ENCODE results near the gene KIF21B. TPM values are rescaled to one million over a fixed set of nuclear protein-coding genes. Genes with fewer than 3 reads are reported as not detected.
"Not testable (repeated sequence)": the region's sequence is repeated elsewhere in the genome, so short reads cannot be mapped to it uniquely, and the experiment has no call there.

KIF21B gene
- total RNA-seq, 5 donors from 2014 or later (not counting 1 experiment from before 2014, with no cell fraction given): 70.8 to 110 (median 101) TPM

DNA sequence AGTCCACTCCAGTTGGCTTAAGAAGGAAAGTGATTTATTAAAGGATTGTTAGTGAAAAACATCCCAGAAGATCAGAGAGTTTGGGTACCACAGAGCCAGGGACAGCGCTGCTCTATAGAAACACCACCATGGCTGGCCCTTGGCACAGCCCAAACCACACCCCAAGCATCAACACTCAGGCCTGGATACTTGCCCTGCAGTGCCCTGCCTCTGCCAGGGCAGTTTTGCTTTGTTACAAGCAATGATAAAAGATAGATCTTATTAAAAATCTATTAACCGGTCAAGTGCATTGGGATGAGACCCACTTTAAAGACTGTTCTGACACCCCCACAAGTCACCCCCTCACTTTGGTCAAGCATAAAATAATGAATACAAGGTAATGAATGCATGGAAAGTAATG is 56.6 kb downstream of the KIF21B start:
- H3K4me3 ChIP-seq (ENCODE audit: control insufficient read depth in 1 of 2, extremely low read depth in 1 of 2, low read length in 1 of 2): no peak overlapping the region
- H3K4me1 ChIP-seq (ENCODE audit: control insufficient read depth in 1 of 2, extremely low read depth in 1 of 2, insufficient read depth in 2 of 2, low read length in 2 of 2): no peaks in the 10 kb centered on the region
- Mint-ChIP-seq H3K4me1 (peaks cover 0 to 12% (median 2%) of the 10 kb centered on the region in 3 donors), H3K4me3 (no peak overlapping the region), H3K36me3 (peaks cover 22% of the 10 kb centered on the region), H3K27ac (no peak overlapping the region), H3K27me3 (no peaks in the 10 kb centered on the region), H3K9me3 (no peaks in the 10 kb centered on the region)
- WGBS (ENCODE audit: insufficient coverage): no CpG with 5 or more reads among the region's 2 CpGs
- H3K36me3 ChIP-seq (ENCODE audit: control insufficient read depth in 2 of 2, extremely low read depth in 1 of 2, insufficient read depth in 1 of 2, low read length in 1 of 2): peaks cover 5 to 20% of the 10 kb centered on the region in 2 donors
- H3K9me3 ChIP-seq: no peaks in the 10 kb centered on the region
- H3K27ac ChIP-seq (ENCODE audit: low read length): no peak overlapping the region
- H3K27me3 ChIP-seq (replicated peaks in 1 of 2; ENCODE audit: control insufficient read depth in 2 of 2, extremely low read depth in 1 of 2, insufficient read depth in 2 of 2, low read length in 1 of 2): no peaks in the 10 kb centered on the region
- ChIA-PET POLR2A (no interaction called here), CTCF (no interaction called here)
- no peak for DNase-seq
- ATAC-seq (replicated peaks in 1 of 4): no peak

- Mint-ChIP-seq H3K4me1 (peaks cover 0 to 8% (median 2%) of the 10 kb centered on the region in 3 donors), H3K27me3 (no peaks in the 10 kb centered on the region), H3K27ac (peak overlapping the region; percentile 32 to 66), H3K36me3 (peaks cover 13% of the 10 kb centered on the region), H3K4me3 (no peak overlapping the region), H3K9me3 (no peaks in the 10 kb centered on the region)
- no peak overlapping the region for H3K4me3 ChIP-seq (ENCODE audit: control insufficient read depth in 1 of 2, extremely low read depth in 1 of 2, low read length in 1 of 2)
- POLR2A ChIA-PET: no interaction called here
- CTCF ChIA-PET: no interaction called here
- no peaks in the 10 kb centered on the region for H3K4me1 ChIP-seq (ENCODE audit: control insufficient read depth in 1 of 2, extremely low read depth in 1 of 2, insufficient read depth in 2 of 2, low read length in 2 of 2)
- DNase-seq (no peak), ATAC-seq (replicated peaks in 1 of 4) (peak in 2 of 4 experiments; percentile 11 to 13)
- H3K27ac ChIP-seq (ENCODE audit: low read length): no peak overlapping the region
- H3K9me3 ChIP-seq: no peaks in the 10 kb centered on the region
- H3K36me3 ChIP-seq (ENCODE audit: control insufficient read depth in 2 of 2, extremely low read depth in 1 of 2, insufficient read depth in 1 of 2, low read length in 1 of 2): peaks cover 0 to 5% of the 10 kb centered on the region in 2 donors
- WGBS (ENCODE audit: insufficient coverage): 100% methylated on average over 2 of the region's 6 CpGs
- H3K27me3 ChIP-seq (replicated peaks in 1 of 2; ENCODE audit: control insufficient read depth in 2 of 2, extremely low read depth in 1 of 2, insufficient read depth in 2 of 2, low read length in 1 of 2): no peaks in the 10 kb centered on the region
Measured at GRCh38 chr1:200965111-200965805, 58.3 kb downstream of the KIF21B start.

DNA sequence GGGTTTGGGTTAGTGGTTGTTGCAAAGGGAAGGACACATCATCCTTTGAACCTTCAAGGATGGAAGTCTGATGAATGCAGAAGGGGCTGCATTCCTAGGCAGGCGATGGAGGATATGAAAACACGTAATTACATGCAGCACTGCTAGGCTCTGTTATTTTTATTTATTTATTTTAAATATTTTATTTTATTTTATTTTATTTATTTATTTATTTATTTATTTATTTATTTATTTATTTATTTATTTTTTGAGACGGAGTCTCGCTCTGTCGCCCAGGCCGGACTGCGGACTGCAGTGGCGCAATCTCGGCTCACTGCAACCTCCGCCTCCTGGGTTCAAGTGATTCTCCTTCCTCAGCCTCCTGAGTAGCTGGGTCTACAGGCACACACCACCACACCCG is 59.6 kb downstream of the KIF21B start:
- peak overlapping the region in 1 of 2 donors; percentile 12 for H3K27ac Mint-ChIP-seq
- CTCF ChIA-PET: interaction anchor here in 1 of 2 donors (0.6 kb wide), 1 partner anchor 60 kb away, joined by 3 read pairs; no protein-coding TSS in a partner anchor

GRCh38 chr1:200963076-200963475 is 60.4 kb downstream of the KIF21B start:
- peaks cover 6% of the 10 kb centered on the region for H3K36me3 Mint-ChIP-seq
- no peaks in the 10 kb centered on the region for H3K9me3 Mint-ChIP-seq
- no peaks in the 10 kb centered on the region for H3K4me1 ChIP-seq (ENCODE audit: control insufficient read depth in 1 of 2, extremely low read depth in 1 of 2, insufficient read depth in 2 of 2, low read length in 2 of 2)
- no peak overlapping the region for H3K4me3 ChIP-seq (ENCODE audit: control insufficient read depth in 1 of 2, extremely low read depth in 1 of 2, low read length in 1 of 2)
- POLR2A ChIA-PET: no interaction called here
- H3K27ac ChIP-seq (ENCODE audit: low read length): no peak overlapping the region
- H3K9me3 ChIP-seq: no peaks in the 10 kb centered on the region
- ATAC-seq (replicated peaks in 1 of 4): no peak
- no peaks in the 10 kb centered on the region for H3K27me3 ChIP-seq (replicated peaks in 1 of 2; ENCODE audit: control insufficient read depth in 2 of 2, extremely low read depth in 1 of 2, insufficient read depth in 2 of 2, low read length in 1 of 2)
- 90% methylated on average over 2 of the region's 2 CpGs for WGBS (ENCODE audit: insufficient coverage)
- H3K27ac Mint-ChIP-seq: no peak overlapping the region
- H3K27me3 Mint-ChIP-seq: peaks cover 0 to under 1% of the 10 kb centered on the region in 2 donors
- peaks cover 0 to 4% (median 0%) of the 10 kb centered on the region in 3 donors for H3K4me1 Mint-ChIP-seq
- CTCF ChIA-PET: interaction anchor here (0.6 kb wide), 2 partner anchors 24 to 918 kb away, joined by 3 to 6 read pairs; no protein-coding TSS in a partner anchor
- H3K4me3 Mint-ChIP-seq: no peak overlapping the region
- H3K36me3 ChIP-seq (ENCODE audit: control insufficient read depth in 2 of 2, extremely low read depth in 1 of 2, insufficient read depth in 1 of 2, low read length in 1 of 2): no peaks in the 10 kb centered on the region
- no peak for DNase-seq

More for the DNA sequence above, 59.6 kb downstream of the KIF21B start:
- not testable (repeated sequence) for H3K9me3 Mint-ChIP-seq; H3K27me3 ChIP-seq (replicated peaks in 1 of 2; ENCODE audit: control insufficient read depth in 2 of 2, extremely low read depth in 1 of 2, insufficient read depth in 2 of 2, low read length in 1 of 2); ATAC-seq (replicated peaks in 1 of 4); DNase-seq; H3K36me3 Mint-ChIP-seq; H3K4me3 ChIP-seq (ENCODE audit: control insufficient read depth in 1 of 2, extremely low read depth in 1 of 2, low read length in 1 of 2); H3K27ac ChIP-seq (ENCODE audit: low read length); H3K4me1 Mint-ChIP-seq; H3K4me1 ChIP-seq (ENCODE audit: control insufficient read depth in 1 of 2, extremely low read depth in 1 of 2, insufficient read depth in 2 of 2, low read length in 2 of 2); H3K36me3 ChIP-seq (ENCODE audit: control insufficient read depth in 2 of 2, extremely low read depth in 1 of 2, insufficient read depth in 1 of 2, low read length in 1 of 2); H3K4me3 Mint-ChIP-seq; H3K9me3 ChIP-seq; H3K27me3 Mint-ChIP-seq
- no CpG with 5 or more reads among the region's 11 CpGs for WGBS (ENCODE audit: insufficient coverage)
- POLR2A ChIA-PET: interaction anchor here in 1 of 2 donors (0.7 kb wide), 1 partner anchor 57 kb away, joined by 3 read pairs; no protein-coding TSS in a partner anchor

GRCh38 chr1:200962631-200963030 is 60.9 kb downstream of the KIF21B start:
- POLR2A ChIA-PET: no interaction called here
- H3K4me3 ChIP-seq (ENCODE audit: control insufficient read depth in 1 of 2, extremely low read depth in 1 of 2, low read length in 1 of 2): no peak overlapping the region
- DNase-seq (no peak), ATAC-seq (replicated peaks in 1 of 4) (no peak)
- Mint-ChIP-seq H3K36me3 (peaks cover 6% of the 10 kb centered on the region), H3K27ac (no peak overlapping the region), H3K4me3 (no peak overlapping the region), H3K4me1 (peaks cover 0 to 4% (median 0%) of the 10 kb centered on the region in 3 donors), H3K9me3 (no peaks in the 10 kb centered on the region), H3K27me3 (peaks cover 0 to 1% of the 10 kb centered on the region in 2 donors)
- CTCF ChIA-PET: no interaction called here
- no peaks in the 10 kb centered on the region for H3K9me3 ChIP-seq
- H3K4me1 ChIP-seq (ENCODE audit: control insufficient read depth in 1 of 2, extremely low read depth in 1 of 2, insufficient read depth in 2 of 2, low read length in 2 of 2): no peaks in the 10 kb centered on the region
- no peaks in the 10 kb centered on the region for H3K27me3 ChIP-seq (replicated peaks in 1 of 2; ENCODE audit: control insufficient read depth in 2 of 2, extremely low read depth in 1 of 2, insufficient read depth in 2 of 2, low read length in 1 of 2)
- no peak overlapping the region for H3K27ac ChIP-seq (ENCODE audit: low read length)
- 82% methylated on average over 2 of the region's 4 CpGs for WGBS (ENCODE audit: insufficient coverage)
- H3K36me3 ChIP-seq (ENCODE audit: control insufficient read depth in 2 of 2, extremely low read depth in 1 of 2, insufficient read depth in 1 of 2, low read length in 1 of 2): no peaks in the 10 kb centered on the region

GRCh38 chr1:200962151-200962550 is 61.4 kb downstream of the KIF21B start:
- H3K4me3 Mint-ChIP-seq; DNase-seq; H3K4me1 ChIP-seq (ENCODE audit: control insufficient read depth in 1 of 2, extremely low read depth in 1 of 2, insufficient read depth in 2 of 2, low read length in 2 of 2); H3K36me3 ChIP-seq (ENCODE audit: control insufficient read depth in 2 of 2, extremely low read depth in 1 of 2, insufficient read depth in 1 of 2, low read length in 1 of 2); ATAC-seq (replicated peaks in 1 of 4); H3K27ac ChIP-seq (ENCODE audit: low read length); H3K9me3 ChIP-seq; H3K27me3 Mint-ChIP-seq; H3K4me3 ChIP-seq (ENCODE audit: control insufficient read depth in 1 of 2, extremely low read depth in 1 of 2, low read length in 1 of 2); H3K27me3 ChIP-seq (replicated peaks in 1 of 2; ENCODE audit: control insufficient read depth in 2 of 2, extremely low read depth in 1 of 2, insufficient read depth in 2 of 2, low read length in 1 of 2); H3K9me3 Mint-ChIP-seq; CTCF ChIA-PET; H3K4me1 Mint-ChIP-seq; H3K27ac Mint-ChIP-seq; H3K36me3 Mint-ChIP-seq: not testable (repeated sequence)
- POLR2A ChIA-PET: interaction anchor here in 1 of 2 donors (0.6 kb wide), 1 partner anchor 430 kb away, joined by 7 read pairs; no protein-coding TSS in a partner anchor
- WGBS (ENCODE audit: insufficient coverage): no CpG with 5 or more reads among the region's 11 CpGs
